Measurements from ENCODE around the gene CEP162. TPM values are rescaled to one million over a fixed set of nuclear protein-coding genes. Genes with fewer than 3 reads are reported as not detected.
"Not testable (repeated sequence)": the region's sequence is repeated elsewhere in the genome, so short reads cannot be mapped to it uniquely, and the experiment has no call there.

CEP162 gene
- total and polyA plus RNA-seq, 8 donors, result 2.2 to 8.5 (median 4.9) TPM

- Histone ChIP-seq H3K27ac (no peak overlapping the region), H3K4me1 (peaks cover 0 to 5% (median 0%) of the 10 kb centered on the region in 3 donors), H3K36me3 (no peaks in the 10 kb centered on the region), H3K9me3 (no peaks in the 10 kb centered on the region), H3K4me3 (peak overlapping the region; percentile 73 to 91 (median 86)), H3K27me3 (peaks cover 0 to 4% (median 0%) of the 10 kb centered on the region in 4 donors)
- FAIRE-seq (no peak), DNase-seq (no peak), ATAC-seq (peak in 1 of 4 donors; percentile 4)
- intact Hi-C loops (cut with DNase I), result loop anchor here in 1 of 3 donors (10.0 kb wide), 1 partner anchor 343 kb away; no protein-coding TSS in a partner anchor
- no peak for TF ChIP-seq CTCF (IDR thresholded peaks at IDR 0.05)
- 0% methylated on average over 1 of the region's 1 CpG for WGBS, 2 donors
Observed at GRCh38 chr6:84228198-84228543, 728 bp upstream of the CEP162 start.

GRCh38 chr6:84227044-84227433, 404 bp downstream of the CEP162 start:
- Histone ChIP-seq H3K4me1 (peaks cover 0 to 5% (median 0%) of the 10 kb centered on the region in 3 donors), H3K9me3 (no peaks in the 10 kb centered on the region), H3K27me3 (peaks cover 0 to 1% (median 0%) of the 10 kb centered on the region in 4 donors), H3K4me3 (peak overlapping the region; percentile 73 to 91 (median 86)), H3K36me3 (no peaks in the 10 kb centered on the region), H3K27ac (peak overlapping the region; percentile 53 to 87 (median 78))
- DNase-seq (no peak), FAIRE-seq (no peak), ATAC-seq (peak; percentile 8 to 34 (median 16))
- WGBS, 2 donors, result 1% methylated on average over 14 of the region's 14 CpGs
- TF ChIP-seq CTCF (IDR thresholded peaks at IDR 0.05), result no peak
- intact Hi-C loops (cut with DNase I), result loop anchor here in 1 of 3 donors (10.0 kb wide), 1 partner anchor 342 kb away; no protein-coding TSS in a partner anchor

- FAIRE-seq, result no peak
Observed at GRCh38 chr6:84224251-84224650, 3.2 kb downstream of the CEP162 start.

GRCh38 chr6:84223608-84224007, 3.8 kb downstream of the CEP162 start:
- H3K9me3 ChIP-seq, FAIRE-seq, DNase-seq, H3K27ac ChIP-seq, H3K4me3 ChIP-seq, ATAC-seq, H3K4me1 ChIP-seq, H3K27me3 ChIP-seq, H3K36me3 ChIP-seq: not testable (repeated sequence)
- intact Hi-C loops (cut with DNase I), result loop anchor here in 1 of 3 donors (10.0 kb wide), 1 partner anchor 339 kb away; no protein-coding TSS in a partner anchor
- WGBS, 2 donors, result 98% methylated on average over 5 of the region's 5 CpGs

More at GRCh38 chr6:84224251-84224650, 3.2 kb downstream of the CEP162 start:
- DNase-seq, result no peak
- no peak for ATAC-seq
- intact Hi-C loops (cut with DNase I), result loop anchor here in 1 of 3 donors (10.0 kb wide), 1 partner anchor 339 kb away; no protein-coding TSS in a partner anchor
- H3K4me1 ChIP-seq, result peaks cover 0 to 5% (median 0%) of the 10 kb centered on the region in 3 donors
- no peak for TF ChIP-seq CTCF (IDR thresholded peaks at IDR 0.05)
- H3K27me3 ChIP-seq, result no peaks in the 10 kb centered on the region
- no peaks in the 10 kb centered on the region for H3K36me3 ChIP-seq
- H3K27ac ChIP-seq, result no peak overlapping the region
- H3K4me3 ChIP-seq, result no peak overlapping the region
- H3K9me3 ChIP-seq, result no peaks in the 10 kb centered on the region

- no peak overlapping the region for H3K4me3 ChIP-seq
- 72 to 77% methylated on average over 4 of the region's 4 CpGs for WGBS, 2 donors
- H3K36me3 ChIP-seq, result no peaks in the 10 kb centered on the region
- no peak for ATAC-seq
- intact Hi-C loops (cut with DNase I), result loop anchor here in 1 of 3 donors (10.0 kb wide), 1 partner anchor 338 kb away; no protein-coding TSS in a partner anchor
- no peak overlapping the region for H3K27ac ChIP-seq
- FAIRE-seq, result no peak
- H3K4me1 ChIP-seq, result peaks cover 0 to 5% (median 0%) of the 10 kb centered on the region in 3 donors
- TF ChIP-seq CTCF (IDR thresholded peaks at IDR 0.05), result no peak
- H3K27me3 ChIP-seq, result no peaks in the 10 kb centered on the region
- DNase-seq, result no peak
- no peaks in the 10 kb centered on the region for H3K9me3 ChIP-seq
Observed at GRCh38 chr6:84222426-84222825, 5.0 kb downstream of the CEP162 start.
